Measurements from ENCODE around the gene TICRR.

- TF ChIP-seq, protein P1, sequence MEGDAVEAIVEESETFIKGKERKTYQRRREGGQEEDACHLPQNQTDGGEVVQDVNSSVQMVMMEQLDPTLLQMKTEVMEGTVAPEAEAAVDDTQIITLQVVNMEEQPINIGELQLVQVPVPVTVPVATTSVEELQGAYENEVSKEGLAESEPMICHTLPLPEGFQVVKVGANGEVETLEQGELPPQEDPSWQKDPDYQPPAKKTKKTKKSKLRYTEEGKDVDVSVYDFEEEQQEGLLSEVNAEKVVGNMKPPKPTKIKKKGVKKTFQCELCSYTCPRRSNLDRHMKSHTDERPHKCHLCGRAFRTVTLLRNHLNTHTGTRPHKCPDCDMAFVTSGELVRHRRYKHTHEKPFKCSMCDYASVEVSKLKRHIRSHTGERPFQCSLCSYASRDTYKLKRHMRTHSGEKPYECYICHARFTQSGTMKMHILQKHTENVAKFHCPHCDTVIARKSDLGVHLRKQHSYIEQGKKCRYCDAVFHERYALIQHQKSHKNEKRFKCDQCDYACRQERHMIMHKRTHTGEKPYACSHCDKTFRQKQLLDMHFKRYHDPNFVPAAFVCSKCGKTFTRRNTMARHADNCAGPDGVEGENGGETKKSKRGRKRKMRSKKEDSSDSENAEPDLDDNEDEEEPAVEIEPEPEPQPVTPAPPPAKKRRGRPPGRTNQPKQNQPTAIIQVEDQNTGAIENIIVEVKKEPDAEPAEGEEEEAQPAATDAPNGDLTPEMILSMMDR (IDR thresholded peaks at IDR 0.05): no peak
- no peak for TF ChIP-seq EZH2 (IDR thresholded peaks at IDR 0.05; ENCODE audit: borderline replicate concordance, insufficient read depth, low read depth, low read length, poor library complexity, severe bottlenecking)
Observed at GRCh38 chr15:89631902-89632264, 56.6 kb downstream of the TICRR start.
